ENCODE results near the gene FKBP6.

FKBP6 gene

GRCh38 chr7:73341877-73342276, 13.9 kb downstream of the FKBP6 start:
- Histone ChIP-seq H3K27ac (ENCODE audit: insufficient read depth, low read depth, low read length, poor library complexity, severe bottlenecking) (no peak overlapping the region), H3K4me1 (ENCODE audit: control insufficient read depth, insufficient read depth, low read length) (peaks cover 4% of the 10 kb centered on the region), H3K36me3 (ENCODE audit: control insufficient read depth, insufficient read depth, low read length) (no peaks in the 10 kb centered on the region), H3K9me3 (ENCODE audit: control insufficient read depth, low read length) (no peaks in the 10 kb centered on the region), H3K4me3 (ENCODE audit: insufficient read depth, low read depth, low read length) (no peak overlapping the region), H3K27me3 (ENCODE audit: control insufficient read depth, insufficient read depth, low read length, poor library complexity, severe bottlenecking) (no peaks in the 10 kb centered on the region)
- WGBS, 2 experiments = 91 to 93% methylated on average over 8 of the region's 8 CpGs

- Histone ChIP-seq H3K27ac (ENCODE audit: insufficient read depth, low read depth, low read length, poor library complexity, severe bottlenecking) (no peak overlapping the region), H3K9me3 (ENCODE audit: control insufficient read depth, low read length) (no peaks in the 10 kb centered on the region), H3K36me3 (ENCODE audit: control insufficient read depth, insufficient read depth, low read length) (no peaks in the 10 kb centered on the region), H3K27me3 (ENCODE audit: control insufficient read depth, insufficient read depth, low read length, poor library complexity, severe bottlenecking) (no peaks in the 10 kb centered on the region), H3K4me3 (ENCODE audit: insufficient read depth, low read depth, low read length) (no peak overlapping the region), H3K4me1 (ENCODE audit: control insufficient read depth, insufficient read depth, low read length) (peaks cover 4% of the 10 kb centered on the region)
- 73 to 81% methylated on average over 8 of the region's 8 CpGs for WGBS, 2 experiments
Measured at GRCh38 chr7:73342645-73343044, 14.7 kb downstream of the FKBP6 start.

- H3K36me3 ChIP-seq (ENCODE audit: control insufficient read depth, insufficient read depth, low read length) = no peaks in the 10 kb centered on the region
- no peaks in the 10 kb centered on the region for H3K27me3 ChIP-seq (ENCODE audit: control insufficient read depth, insufficient read depth, low read length, poor library complexity, severe bottlenecking)
- H3K9me3 ChIP-seq (ENCODE audit: control insufficient read depth, low read length) = no peaks in the 10 kb centered on the region
- 80 to 83% methylated on average over 7 of the region's 7 CpGs for WGBS, 2 experiments
- peaks cover 4% of the 10 kb centered on the region for H3K4me1 ChIP-seq (ENCODE audit: control insufficient read depth, insufficient read depth, low read length)
- no peak overlapping the region for H3K4me3 ChIP-seq (ENCODE audit: insufficient read depth, low read depth, low read length)
- H3K27ac ChIP-seq (ENCODE audit: insufficient read depth, low read depth, low read length, poor library complexity, severe bottlenecking) = no peak overlapping the region
Measured at GRCh38 chr7:73343671-73344380, 15.9 kb downstream of the FKBP6 start.

- Histone ChIP-seq H3K4me3 (ENCODE audit: insufficient read depth, low read depth, low read length) (no peak overlapping the region), H3K9me3 (ENCODE audit: control insufficient read depth, low read length) (no peaks in the 10 kb centered on the region), H3K27ac (ENCODE audit: insufficient read depth, low read depth, low read length, poor library complexity, severe bottlenecking) (no peak overlapping the region), H3K27me3 (ENCODE audit: control insufficient read depth, insufficient read depth, low read length, poor library complexity, severe bottlenecking) (no peaks in the 10 kb centered on the region), H3K4me1 (ENCODE audit: control insufficient read depth, insufficient read depth, low read length) (peaks cover 8% of the 10 kb centered on the region), H3K36me3 (ENCODE audit: control insufficient read depth, insufficient read depth, low read length) (no peaks in the 10 kb centered on the region)
- 72 to 85% methylated on average over 4 of the region's 4 CpGs for WGBS, 2 experiments
Measured at GRCh38 chr7:73345538-73345937, 17.6 kb downstream of the FKBP6 start.

- 67 to 76% methylated on average over 8 of the region's 8 CpGs for WGBS, 2 experiments
- Histone ChIP-seq H3K4me1 (ENCODE audit: control insufficient read depth, insufficient read depth, low read length) (peaks cover 10% of the 10 kb centered on the region), H3K27me3 (ENCODE audit: control insufficient read depth, insufficient read depth, low read length, poor library complexity, severe bottlenecking) (no peaks in the 10 kb centered on the region), H3K27ac (ENCODE audit: insufficient read depth, low read depth, low read length, poor library complexity, severe bottlenecking) (no peak overlapping the region), H3K36me3 (ENCODE audit: control insufficient read depth, insufficient read depth, low read length) (no peaks in the 10 kb centered on the region), H3K9me3 (ENCODE audit: control insufficient read depth, low read length) (no peaks in the 10 kb centered on the region), H3K4me3 (ENCODE audit: insufficient read depth, low read depth, low read length) (no peak overlapping the region)
Measured at GRCh38 chr7:73345951-73346350, 18.0 kb downstream of the FKBP6 start.

- Histone ChIP-seq H3K4me3 (ENCODE audit: insufficient read depth, low read depth, low read length) (no peak overlapping the region), H3K27ac (ENCODE audit: insufficient read depth, low read depth, low read length, poor library complexity, severe bottlenecking) (no peak overlapping the region), H3K27me3 (ENCODE audit: control insufficient read depth, insufficient read depth, low read length, poor library complexity, severe bottlenecking) (no peaks in the 10 kb centered on the region), H3K9me3 (ENCODE audit: control insufficient read depth, low read length) (no peaks in the 10 kb centered on the region), H3K36me3 (ENCODE audit: control insufficient read depth, insufficient read depth, low read length) (no peaks in the 10 kb centered on the region), H3K4me1 (ENCODE audit: control insufficient read depth, insufficient read depth, low read length) (peaks cover 10% of the 10 kb centered on the region)
- WGBS, 2 experiments = 84 to 93% methylated on average over 6 of the region's 6 CpGs
Measured at GRCh38 chr7:73349763-73350162, 21.8 kb downstream of the FKBP6 start.

GRCh38 chr7:73350306-73351068, 22.5 kb downstream of the FKBP6 start:
- Histone ChIP-seq H3K36me3 (ENCODE audit: control insufficient read depth, insufficient read depth, low read length) (no peaks in the 10 kb centered on the region), H3K27me3 (ENCODE audit: control insufficient read depth, insufficient read depth, low read length, poor library complexity, severe bottlenecking) (no peaks in the 10 kb centered on the region), H3K4me3 (ENCODE audit: insufficient read depth, low read depth, low read length) (no peak overlapping the region), H3K4me1 (ENCODE audit: control insufficient read depth, insufficient read depth, low read length) (peaks cover 6% of the 10 kb centered on the region), H3K27ac (ENCODE audit: insufficient read depth, low read depth, low read length, poor library complexity, severe bottlenecking) (no peak overlapping the region), H3K9me3 (ENCODE audit: control insufficient read depth, low read length) (no peaks in the 10 kb centered on the region)
- WGBS, 2 experiments = 88 to 90% methylated on average over 12 of the region's 12 CpGs

- Histone ChIP-seq H3K4me3 (ENCODE audit: insufficient read depth, low read depth, low read length) (no peak overlapping the region), H3K27ac (ENCODE audit: insufficient read depth, low read depth, low read length, poor library complexity, severe bottlenecking) (no peak overlapping the region), H3K9me3 (ENCODE audit: control insufficient read depth, low read length) (no peaks in the 10 kb centered on the region), H3K4me1 (ENCODE audit: control insufficient read depth, insufficient read depth, low read length) (peaks cover 6% of the 10 kb centered on the region), H3K36me3 (ENCODE audit: control insufficient read depth, insufficient read depth, low read length) (no peaks in the 10 kb centered on the region), H3K27me3 (ENCODE audit: control insufficient read depth, insufficient read depth, low read length, poor library complexity, severe bottlenecking) (no peaks in the 10 kb centered on the region)
- 56 to 69% methylated on average over 6 of the region's 6 CpGs for WGBS, 2 experiments
Measured at GRCh38 chr7:73351447-73352167, 23.6 kb downstream of the FKBP6 start.

- no peak overlapping the region for H3K27ac ChIP-seq (ENCODE audit: insufficient read depth, low read depth, low read length, poor library complexity, severe bottlenecking)
- peaks cover 6% of the 10 kb centered on the region for H3K4me1 ChIP-seq (ENCODE audit: control insufficient read depth, insufficient read depth, low read length)
- H3K4me3 ChIP-seq (ENCODE audit: insufficient read depth, low read depth, low read length) = no peak overlapping the region
- no peaks in the 10 kb centered on the region for H3K27me3 ChIP-seq (ENCODE audit: control insufficient read depth, insufficient read depth, low read length, poor library complexity, severe bottlenecking)
- no peaks in the 10 kb centered on the region for H3K36me3 ChIP-seq (ENCODE audit: control insufficient read depth, insufficient read depth, low read length)
- WGBS, 2 experiments = 93 to 95% methylated on average over 3 of the region's 3 CpGs
- H3K9me3 ChIP-seq (ENCODE audit: control insufficient read depth, low read length) = no peaks in the 10 kb centered on the region
Measured at GRCh38 chr7:73352784-73353183, 24.8 kb downstream of the FKBP6 start.

GRCh38 chr7:73353243-73353642, 25.3 kb downstream of the FKBP6 start:
- WGBS, 2 experiments = 82 to 88% methylated on average over 6 of the region's 6 CpGs
- no peak overlapping the region for H3K27ac ChIP-seq (ENCODE audit: insufficient read depth, low read depth, low read length, poor library complexity, severe bottlenecking)

More at GRCh38 chr7:73353243-73353642, 25.3 kb downstream of the FKBP6 start:
- Histone ChIP-seq H3K36me3 (ENCODE audit: control insufficient read depth, insufficient read depth, low read length) (no peaks in the 10 kb centered on the region), H3K4me1 (ENCODE audit: control insufficient read depth, insufficient read depth, low read length) (peaks cover 6% of the 10 kb centered on the region), H3K4me3 (ENCODE audit: insufficient read depth, low read depth, low read length) (no peak overlapping the region), H3K9me3 (ENCODE audit: control insufficient read depth, low read length) (no peaks in the 10 kb centered on the region), H3K27me3 (ENCODE audit: control insufficient read depth, insufficient read depth, low read length, poor library complexity, severe bottlenecking) (no peaks in the 10 kb centered on the region)

Data from ectodermal cell (in vitro differentiated cells).